ENCODE data around the gene TMEM130. TPM values are rescaled to one million over a fixed set of nuclear protein-coding genes. Genes with fewer than 3 reads are reported as not detected.

Gene TMEM130
- total RNA-seq (2013; cell fraction: nucleolus; rRNA removed) = not detected in 2 replicates
- total RNA-seq (2014; rRNA removed) (0.11 TPM in 1 of 2 replicates, not detected in the other), total RNA-seq (2014; rRNA removed; fragmentation: Illumina TruSeq; extraction: Trizol) (not detected in 2 replicates), total RNA-seq (2021) (not detected in 2 replicates), polyA plus RNA-seq (2011; rRNA removed) (0.06 and 0.15 TPM in 2 replicates), polyA plus RNA-seq (2014; fragmentation: Illumina TruSeq; extraction: Trizol) (0.04 TPM in 1 of 2 replicates, not detected in the other), polyA plus RNA-seq (2014; fragmentation: Nextera tagmentation; extraction: Ambion mirVana) (not detected), polyA plus RNA-seq (2014; rRNA removed) (not detected in 2 replicates), polyA plus RNA-seq (2016; fragmentation: Nextera tagmentation; extraction: Ambion mirVana) (not detected), polyA minus RNA-seq (2011; rRNA and poly(A)+ RNA removed) (0.05 and 0.15 TPM in 2 replicates), Bru-seq, nascent RNA (percentile 20 among the genes with signal in this experiment), BruChase-seq, experiment 1, labeled RNA remaining after a 6-hour chase (percentile 16 among the genes with signal in this experiment), BruChase-seq, experiment 2, labeled RNA remaining after a 2-hour chase (percentile 10 among the genes with signal in this experiment)
- polyA plus RNA-seq (2011; ENCODE audit: low read depth) = not detected
- 0.37 and 0.46 TPM in 2 replicates for polyA plus RNA-seq (2011; cell fraction: cytosol; rRNA removed)
- 0.28 and 1.0 TPM in 2 replicates for polyA plus RNA-seq (2011; cell fraction: nucleus; rRNA removed)
- polyA plus RNA-seq (2012) = 0.14 TPM in 1 of 2 replicates, not detected in the other
- not detected in 2 replicates for polyA minus RNA-seq (2011; cell fraction: cytosol; rRNA and poly(A)+ RNA removed)
- under 0.01 TPM in 1 of 2 replicates, not detected in the other for polyA minus RNA-seq (2011; cell fraction: nucleus; rRNA and poly(A)+ RNA removed)
- long read RNA-seq, experiment 1 = 0 reads
- long read RNA-seq, experiment 2 = 0 reads

GRCh38 chr7:98869597-98870120 lies at the start of gene TMEM130:
TMEM130 (minus strand) TSS chr7:98870014; CDS start chr7:98869861, 153 bp downstream.
- Histone ChIP-seq H3K9me3 (replicated peaks; ENCODE audit: control insufficient read depth, insufficient read depth, low read length) (no peaks in the 10 kb centered on the region), H4K20me1 (ENCODE audit: control insufficient read depth, insufficient read depth) (no peaks in the 10 kb centered on the region), H3K36me3 (ENCODE audit: control insufficient read depth in 2 of 2, insufficient read depth in 2 of 2, low read length in 1 of 2) (no peaks in the 10 kb centered on the region), H3K4me1 (ENCODE audit: control insufficient read depth, insufficient read depth, low read length) (0 out of 2 replicates have a peak, but pooled peaks cover 8% of the 10 kb centered on the region), H3K27ac (ENCODE audit: control insufficient read depth, insufficient read depth) (no peak within 1 kb of the TSS), H3K9ac (ENCODE audit: control insufficient read depth, insufficient read depth, low read length) (no peak within 1 kb of the TSS), H3K4me3 (no peak within 1 kb of the TSS; the same call in 1 of the 2 replicates), H3K27me3 (replicated peaks in 1 of 2; ENCODE audit: control insufficient read depth in 2 of 2, insufficient read depth in 2 of 2, low read length in 1 of 2) (peaks cover 6 to 13% of the 10 kb centered on the region in 2 experiments; a peak in 3 of 4 replicates), H2AFZ (ENCODE audit: control insufficient read depth, low read depth, low read length) (no peak within 1 kb of the TSS), H3K4me2 (ENCODE audit: control insufficient read depth, insufficient read depth) (peak within 1 kb of the TSS; percentile 71), H3K79me2 (ENCODE audit: control insufficient read depth, insufficient read depth, low read length) (no peaks in the 10 kb centered on the region)
- 7% methylated on average over 29 of the region's 69 CpGs for WGBS (ENCODE audit: insufficient coverage, insufficient replicate concordance, low lambda C conversion rate, missing lambda C conversion rate)
- in situ Hi-C loops (cut with MboI) (no loop called here), intact Hi-C loops (cut with micrococcal nuclease; ENCODE audit: unreplicated experiment) (no loop called here)
- ChIA-PET SMC1A (ENCODE audit: uncharacterized antibody, unreplicated experiment) (interaction anchor here (0.6 kb wide), 2 partner anchors 16 to 448 kb away, joined by 3 read pairs; no protein-coding TSS in a partner anchor), RAD21 (ENCODE audit: unreplicated experiment) (interaction anchor here (0.6 kb wide), 2 partner anchors 355 to 548 kb away, joined by 3 to 4 read pairs; no protein-coding TSS in a partner anchor), POLR2A (no interaction called here), CTCF (interaction anchor here (0.9 kb wide), 1 partner anchor 10 kb away, joined by 5 read pairs; no protein-coding TSS in a partner anchor)
- FAIRE-seq (no peak), DNase-seq (ENCODE audit: low read depth, low spot score) (no peak), ATAC-seq (peak; percentile 13; the same call in 2 of the 3 replicates)
- no TSS peak for BruUV-seq (replicated peaks)
- TF ChIP-seq SPI1 (IDR thresholded peaks at IDR 0.05; ENCODE audit: borderline replicate concordance, insufficient read depth, low read depth, low read length) = no peak
- TF ChIP-seq NFXL1 (IDR thresholded peaks at IDR 0.05; ENCODE audit: borderline replicate concordance) = no peak
- no peak for TF ChIP-seq CUX1 (IDR thresholded peaks at IDR 0.05; ENCODE audit: insufficient replicate concordance, low read depth, low read length)
- TF ChIP-seq BCLAF1 (IDR thresholded peaks at IDR 0.05) = no peak
- TF ChIP-seq CEBPZ (IDR thresholded peaks at IDR 0.05; ENCODE audit: low read depth, low read length) = no peak
- TF ChIP-seq RB1 (IDR thresholded peaks at IDR 0.05; ENCODE audit: borderline replicate concordance) = no peak
- no peak for TF ChIP-seq CHD1 (IDR thresholded peaks at IDR 0.05; ENCODE audit: low read depth, low read length)

All from GM12878 (cell line).